ENCODE data around the gene ITPRIP. TPM values are rescaled to one million over a fixed set of nuclear protein-coding genes. Genes with fewer than 3 reads are reported as not detected.

The ITPRIP gene
- total RNA-seq, 3 donors from 2014 or later (not counting 1 experiment from before 2014, with no cell fraction given): 172 to 225 (median 176) TPM

DNA sequence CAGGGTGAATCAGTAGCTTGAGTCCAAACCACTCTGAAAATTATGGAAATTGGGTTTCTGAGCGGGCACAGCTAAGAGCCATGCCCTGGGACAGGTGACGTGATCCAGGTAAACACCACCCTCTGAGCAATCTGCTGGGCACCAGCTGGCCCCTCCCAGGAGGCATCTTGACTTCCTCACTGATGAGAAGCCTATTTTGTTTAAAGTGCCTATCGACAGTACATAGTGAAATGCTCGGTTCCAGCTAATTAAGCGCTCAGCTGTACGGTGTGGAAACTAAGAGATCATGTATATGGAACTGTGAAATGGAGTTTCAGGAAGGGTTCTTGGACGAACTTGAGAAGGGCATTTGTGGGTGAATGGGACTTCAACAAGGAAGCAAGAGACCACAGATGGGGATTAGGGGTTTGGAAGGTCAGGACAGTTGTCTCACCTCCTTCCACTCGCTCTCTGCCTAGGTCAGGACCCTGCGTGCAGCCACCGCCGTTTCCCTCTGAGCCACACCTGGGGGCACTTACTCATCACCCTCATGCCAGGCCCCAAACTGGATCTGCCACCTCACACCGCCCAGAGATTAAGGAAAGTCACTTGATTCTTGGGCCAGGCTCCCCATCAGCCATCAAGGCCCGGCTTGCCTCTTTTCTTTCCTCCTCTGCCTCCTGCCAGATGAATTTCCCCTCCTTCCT is 3.2 kb downstream of the ITPRIP start:
- 77% methylated on average over 13 of the region's 13 CpGs for WGBS (ENCODE audit: insufficient coverage)
- no peaks in the 10 kb centered on the region for H3K9me3 ChIP-seq (ENCODE audit: control insufficient read depth, insufficient read depth, low read length)
- H3K4me1 ChIP-seq (ENCODE audit: control insufficient read depth, insufficient read depth, low read length): peaks cover 72% of the 10 kb centered on the region
- H3K36me3 Mint-ChIP-seq: peaks cover 6% of the 10 kb centered on the region
- peaks cover 13% of the 10 kb centered on the region for H3K36me3 ChIP-seq (ENCODE audit: control insufficient read depth, insufficient read depth, low read length)
- H3K4me1 Mint-ChIP-seq: peaks cover 78 to 85% of the 10 kb centered on the region in 2 donors
- peaks cover 0 to 2% of the 10 kb centered on the region in 2 donors for H3K27me3 Mint-ChIP-seq (ENCODE audit: low read depth in 2 of 2)
- ATAC-seq (no peak), DNase-seq (peak in 1 of 2 donors; percentile 33)
- TF ChIP-seq, protein P1, sequence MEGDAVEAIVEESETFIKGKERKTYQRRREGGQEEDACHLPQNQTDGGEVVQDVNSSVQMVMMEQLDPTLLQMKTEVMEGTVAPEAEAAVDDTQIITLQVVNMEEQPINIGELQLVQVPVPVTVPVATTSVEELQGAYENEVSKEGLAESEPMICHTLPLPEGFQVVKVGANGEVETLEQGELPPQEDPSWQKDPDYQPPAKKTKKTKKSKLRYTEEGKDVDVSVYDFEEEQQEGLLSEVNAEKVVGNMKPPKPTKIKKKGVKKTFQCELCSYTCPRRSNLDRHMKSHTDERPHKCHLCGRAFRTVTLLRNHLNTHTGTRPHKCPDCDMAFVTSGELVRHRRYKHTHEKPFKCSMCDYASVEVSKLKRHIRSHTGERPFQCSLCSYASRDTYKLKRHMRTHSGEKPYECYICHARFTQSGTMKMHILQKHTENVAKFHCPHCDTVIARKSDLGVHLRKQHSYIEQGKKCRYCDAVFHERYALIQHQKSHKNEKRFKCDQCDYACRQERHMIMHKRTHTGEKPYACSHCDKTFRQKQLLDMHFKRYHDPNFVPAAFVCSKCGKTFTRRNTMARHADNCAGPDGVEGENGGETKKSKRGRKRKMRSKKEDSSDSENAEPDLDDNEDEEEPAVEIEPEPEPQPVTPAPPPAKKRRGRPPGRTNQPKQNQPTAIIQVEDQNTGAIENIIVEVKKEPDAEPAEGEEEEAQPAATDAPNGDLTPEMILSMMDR (IDR thresholded peaks at IDR 0.05): no peak
- H3K4me3 ChIP-seq (ENCODE audit: low read length): no peak overlapping the region
- no peaks in the 10 kb centered on the region for H3K9me3 Mint-ChIP-seq
- H3K4me3 Mint-ChIP-seq: peak overlapping the region; percentile 72
- intact Hi-C loops (cut with micrococcal nuclease): loop anchor here (5.0 kb wide), 1 partner anchor 213 kb away; the partner anchor contains the start of gene SFR1
- peak overlapping the region; percentile 94 for H3K27ac ChIP-seq (ENCODE audit: low read length)
- H3K27ac Mint-ChIP-seq: peak overlapping the region; percentile 98 to 100
- no peaks in the 10 kb centered on the region for H3K27me3 ChIP-seq (ENCODE audit: control insufficient read depth, insufficient read depth, low read length)

DNA sequence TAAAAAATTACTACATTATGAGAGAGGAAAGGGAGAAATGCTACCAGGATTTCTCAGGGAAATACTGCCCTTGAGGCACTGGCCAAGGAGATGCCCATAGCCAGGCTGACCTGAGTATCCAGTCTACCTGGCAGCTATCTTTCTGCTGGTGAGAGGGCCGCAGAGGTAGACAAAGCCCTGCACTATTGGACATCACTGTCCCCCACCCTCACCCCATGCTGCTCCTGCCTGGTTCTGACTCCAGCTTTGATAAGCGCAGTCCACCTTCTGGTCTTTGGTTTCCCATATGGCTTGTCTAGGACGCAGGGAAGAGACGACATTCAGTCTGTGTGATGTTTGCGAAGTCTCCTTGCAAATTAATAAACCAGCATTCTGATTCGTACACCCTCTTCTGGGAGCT is 3.7 kb downstream of the ITPRIP start:
- 95% methylated on average over 6 of the region's 6 CpGs for WGBS (ENCODE audit: insufficient coverage)
- peak overlapping the region; percentile 72 for H3K4me3 Mint-ChIP-seq
- H3K27ac Mint-ChIP-seq: peak overlapping the region; percentile 98 to 100
- Histone ChIP-seq H3K27me3 (ENCODE audit: control insufficient read depth, insufficient read depth, low read length) (no peaks in the 10 kb centered on the region), H3K36me3 (ENCODE audit: control insufficient read depth, insufficient read depth, low read length) (peaks cover 13% of the 10 kb centered on the region), H3K9me3 (ENCODE audit: control insufficient read depth, insufficient read depth, low read length) (no peaks in the 10 kb centered on the region), H3K4me1 (ENCODE audit: control insufficient read depth, insufficient read depth, low read length) (peaks cover 78% of the 10 kb centered on the region), H3K4me3 (ENCODE audit: low read length) (no peak overlapping the region), H3K27ac (ENCODE audit: low read length) (peak overlapping the region; percentile 94)
- H3K4me1 Mint-ChIP-seq: peaks cover 81 to 87% of the 10 kb centered on the region in 2 donors
- no peak for DNase-seq
- TF ChIP-seq, protein P1 (IDR thresholded peaks at IDR 0.05): no peak
- peaks cover 6% of the 10 kb centered on the region for H3K36me3 Mint-ChIP-seq
- no peaks in the 10 kb centered on the region for H3K27me3 Mint-ChIP-seq (ENCODE audit: low read depth in 2 of 2)
- no peaks in the 10 kb centered on the region for H3K9me3 Mint-ChIP-seq
- ATAC-seq: no peak
- intact Hi-C loops (cut with micrococcal nuclease): no loop called here

DNA sequence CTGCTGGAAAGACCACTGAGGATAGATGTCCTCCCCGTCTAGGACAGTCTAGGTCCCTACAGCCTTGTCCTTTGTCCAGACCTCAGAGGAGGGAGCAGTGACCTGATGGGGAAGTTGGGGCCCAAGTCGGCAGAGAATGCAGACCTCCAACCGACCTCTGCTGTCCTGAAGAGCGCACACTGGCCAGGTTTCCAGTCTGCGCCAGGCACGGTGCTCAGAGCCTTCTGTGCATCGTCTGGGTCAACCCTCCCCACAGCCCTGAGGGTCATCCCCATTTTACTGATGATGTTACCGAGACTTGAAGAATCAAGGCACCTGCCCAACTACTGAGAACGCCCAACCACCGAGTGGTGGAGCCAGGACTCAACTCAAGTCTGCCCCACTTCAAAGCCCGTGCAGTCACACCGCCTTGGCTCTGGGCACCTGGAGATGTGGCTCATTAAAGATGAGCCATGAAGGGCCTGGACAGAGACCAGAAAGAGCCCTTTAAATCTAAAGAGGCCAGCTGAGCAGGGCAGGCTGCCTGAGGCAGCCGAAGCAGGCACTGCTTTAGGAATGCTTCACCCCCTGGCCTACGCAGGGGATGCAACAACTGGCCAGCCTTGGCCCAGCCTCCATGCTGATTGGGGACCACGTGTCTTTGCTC is 4.4 kb downstream of the ITPRIP start:
- Histone ChIP-seq H3K4me1 (ENCODE audit: control insufficient read depth, insufficient read depth, low read length) (peaks cover 79% of the 10 kb centered on the region), H3K27ac (ENCODE audit: low read length) (peak overlapping the region; percentile 94), H3K27me3 (ENCODE audit: control insufficient read depth, insufficient read depth, low read length) (no peaks in the 10 kb centered on the region), H3K4me3 (ENCODE audit: low read length) (no peak overlapping the region), H3K36me3 (ENCODE audit: control insufficient read depth, insufficient read depth, low read length) (peaks cover 13% of the 10 kb centered on the region), H3K9me3 (ENCODE audit: control insufficient read depth, insufficient read depth, low read length) (no peaks in the 10 kb centered on the region)
- H3K4me1 Mint-ChIP-seq: peaks cover 81 to 87% of the 10 kb centered on the region in 2 donors
- intact Hi-C loops (cut with micrococcal nuclease): loop anchor here (2.0 kb wide), 1 partner anchor 17 kb away; no protein-coding TSS in a partner anchor
- DNase-seq (no peak), ATAC-seq (no peak)
- 86% methylated on average over 15 of the region's 15 CpGs for WGBS (ENCODE audit: insufficient coverage)
- H3K36me3 Mint-ChIP-seq: peaks cover 6% of the 10 kb centered on the region
- no peaks in the 10 kb centered on the region for H3K9me3 Mint-ChIP-seq
- TF ChIP-seq, protein P1 (IDR thresholded peaks at IDR 0.05): no peak
- H3K27me3 Mint-ChIP-seq (ENCODE audit: low read depth in 2 of 2): no peaks in the 10 kb centered on the region
- peak overlapping the region; percentile 98 to 100 for H3K27ac Mint-ChIP-seq
- H3K4me3 Mint-ChIP-seq: peak overlapping the region; percentile 77

Data from natural killer cell (primary cell).